Skeletal muscle cell (primary cell): ENCODE data around the gene MAPK8IP3.
"Not testable (repeated sequence)": the region's sequence is repeated elsewhere in the genome, so short reads cannot be mapped to it uniquely, and the experiment has no call there.

Source experiments
- DNase-seq: peaks from one replicate; pipeline ENCODE4 v3.0.0-alpha.2; 2010; ENCODE audit warnings: low read depth
- H3K4me3 ChIP-seq: 2 replicates; pipeline ENCODE4 v1.5.1; 2011; ENCODE audit warnings: low read depth, mild to moderate bottlenecking, control low read depth, low read length, moderate library complexity

MAPK8IP3 gene

GRCh38 chr16:1789643-1790045 lies 83.6 kb downstream of the MAPK8IP3 start:
- no peak for DNase-seq
- H3K4me3 ChIP-seq, result no peak overlapping the region

- DNase-seq, result no peak
- no peak overlapping the region for H3K4me3 ChIP-seq
Observed at GRCh38 chr16:1790261-1790610, 84.2 kb downstream of the MAPK8IP3 start.

GRCh38 chr16:1790611-1791255 lies 84.7 kb downstream of the MAPK8IP3 start:
- no peak overlapping the region for H3K4me3 ChIP-seq
- DNase-seq, result no peak

- no peak for DNase-seq
- no peak overlapping the region for H3K4me3 ChIP-seq
Observed at GRCh38 chr16:1791256-1791942, 85.4 kb downstream of the MAPK8IP3 start.

GRCh38 chr16:1791943-1792812 lies 86.2 kb downstream of the MAPK8IP3 start:
- DNase-seq, result no peak
- no peak overlapping the region for H3K4me3 ChIP-seq

- no peak overlapping the region for H3K4me3 ChIP-seq
- no peak for DNase-seq
Observed at GRCh38 chr16:1792836-1793577, 87.0 kb downstream of the MAPK8IP3 start.

GRCh38 chr16:1793578-1794220 lies 87.7 kb downstream of the MAPK8IP3 start, which contains the start of gene IGFALS:
Gene IGFALS (minus strand): TSS chr16:1793705. CDS start chr16:1793652, 53 bp downstream.
- DNase-seq, result no peak
- no peak within 1 kb of the TSS for H3K4me3 ChIP-seq

GRCh38 chr16:1794221-1794871 lies 88.4 kb downstream of the MAPK8IP3 start:
- H3K4me3 ChIP-seq, result no peak overlapping the region
- no peak for DNase-seq

- H3K4me3 ChIP-seq, result no peak overlapping the region
Observed at GRCh38 chr16:1794908-1795666, 89.1 kb downstream of the MAPK8IP3 start.

GRCh38 chr16:1799263-1799662 lies 93.3 kb downstream of the MAPK8IP3 start:
- DNase-seq, result not testable (repeated sequence)

More at GRCh38 chr16:1794908-1795666, 89.1 kb downstream of the MAPK8IP3 start:
- DNase-seq, result no peak

GRCh38 chr16:1800701-1801100 lies 94.7 kb downstream of the MAPK8IP3 start:
- no peak overlapping the region for H3K4me3 ChIP-seq
- DNase-seq, result no peak

More at GRCh38 chr16:1799263-1799662, 93.3 kb downstream of the MAPK8IP3 start:
- not testable (repeated sequence) for H3K4me3 ChIP-seq

GRCh38 chr16:1807626-1808025 lies 101.6 kb downstream of the MAPK8IP3 start:
- no peak overlapping the region for H3K4me3 ChIP-seq

GRCh38 chr16:1808691-1809090 lies 102.7 kb downstream of the MAPK8IP3 start:
- H3K4me3 ChIP-seq, result no peak overlapping the region
- no peak for DNase-seq

More at GRCh38 chr16:1807626-1808025, 101.6 kb downstream of the MAPK8IP3 start:
- DNase-seq, result no peak

GRCh38 chr16:1809281-1809801 lies 103.3 kb downstream of the MAPK8IP3 start:
- no peak overlapping the region for H3K4me3 ChIP-seq
- no peak for DNase-seq

GRCh38 chr16:1810106-1810505 lies 104.1 kb downstream of the MAPK8IP3 start:
- no peak overlapping the region for H3K4me3 ChIP-seq

GRCh38 chr16:1810536-1810935 lies 104.5 kb downstream of the MAPK8IP3 start:
- H3K4me3 ChIP-seq, result no peak overlapping the region
- DNase-seq, result no peak

More at GRCh38 chr16:1810106-1810505, 104.1 kb downstream of the MAPK8IP3 start:
- no peak for DNase-seq

GRCh38 chr16:1812732-1813163 lies 106.8 kb downstream of the MAPK8IP3 start:
- no peak overlapping the region for H3K4me3 ChIP-seq
- peak; percentile 30 for DNase-seq
